Measurements from ENCODE around the gene CORO2B. TPM values are rescaled to one million over a fixed set of nuclear protein-coding genes. Genes with fewer than 3 reads are reported as not detected.

The CORO2B gene
- total and polyA plus RNA-seq, 2 of the 4 experiments (the other 2 are of a cell fraction) = 9.3 to 39.3 TPM

GRCh38 chr15:68617001-68617400 is 38.2 kb downstream of the CORO2B start:
- Histone ChIP-seq H3K9ac (ENCODE audit: low read depth, low read length) (no peak overlapping the region), H4K5ac (ENCODE audit: low read depth, low read length) (no peak overlapping the region), H3K9me3 (ENCODE audit: control insufficient read depth, insufficient read depth, low read length) (no peaks in the 10 kb centered on the region), H3K56ac (ENCODE audit: extremely low read depth, insufficient read depth, low read length) (no peak overlapping the region), H3K9me1 (ENCODE audit: insufficient read depth, low read length) (peaks cover 19% of the 10 kb centered on the region), H3K18ac (ENCODE audit: low read depth, low read length) (no peak overlapping the region), H3K4me3 (ENCODE audit: insufficient read depth, low read depth, low read length) (no peak overlapping the region), H2BK120ac (ENCODE audit: low read depth, low read length) (no peak overlapping the region), H2BK15ac (ENCODE audit: low read depth, low read length) (no peak overlapping the region), H2BK20ac (ENCODE audit: low read depth, low read length) (peak overlapping the region; percentile 35; the same call in 1 of the 2 replicates), H4K91ac (ENCODE audit: insufficient read depth, low read depth, low read length) (no peak overlapping the region), H4K8ac (ENCODE audit: low read depth in 2 of 2, low read length in 2 of 2) (no peak overlapping the region), H3K27ac (ENCODE audit: insufficient read depth, low read length) (no peak overlapping the region), H3K79me1 (ENCODE audit: low read depth in 1 of 2, low read length in 2 of 2) (peaks cover 20 to 78% of the 10 kb centered on the region in 2 experiments), H3K4ac (ENCODE audit: low read depth, low read length) (no peak overlapping the region), H2AK9ac (replicated peaks; ENCODE audit: low read depth, low read length, poor library complexity) (no peak overlapping the region), H3K14ac (replicated peaks; ENCODE audit: low read depth, low read length) (0 out of 2 replicates have a peak overlapping the region, but pooled peaks have one; percentile 5), H3K4me1 (ENCODE audit: control insufficient read depth, insufficient read depth, low read length) (peaks cover 29% of the 10 kb centered on the region), H3K27me3 (ENCODE audit: control insufficient read depth, insufficient read depth, low read length) (no peaks in the 10 kb centered on the region), H2AFZ (replicated peaks; ENCODE audit: low read length, poor library complexity) (no peak overlapping the region), H2AK5ac (ENCODE audit: low read depth, low read length) (peak overlapping the region; percentile 31; the same call in 1 of the 2 replicates), H2BK5ac (ENCODE audit: low read depth, low read length, poor library complexity, severe bottlenecking) (no peak overlapping the region), H3K23ac (ENCODE audit: low read depth, low read length) (no peak overlapping the region), H4K20me1 (ENCODE audit: insufficient read depth, low read length) (peaks cover 3% of the 10 kb centered on the region; the same call in 1 of the 2 replicates), H3K4me2 (ENCODE audit: low read depth, low read length) (no peak overlapping the region), H3K36me3 (ENCODE audit: control insufficient read depth, insufficient read depth, low read length) (no peaks in the 10 kb centered on the region)
- POLR2A ChIA-PET (ENCODE audit: unreplicated experiment) = no interaction called here
- 0% methylated on average over 1 of the region's 2 CpGs; no CpG with 5 or more reads in 1 of the 2 experiments for WGBS, 2 experiments (ENCODE audit: extremely low coverage in 2 of 2, insufficient read length in 1 of 2)
- CTCF ChIA-PET = no interaction called here
- intact Hi-C loops (cut with micrococcal nuclease) = no loop called here
- dilution Hi-C loops (cut with HindIII; ENCODE audit: low sequenced_read_pairs, unreplicated experiment) = no loop called here
- BruUV-seq (replicated peaks) = no TSS peak
- TF ChIP-seq BHLHE40 (IDR thresholded peaks at IDR 0.05; ENCODE audit: low read depth, low read length) = peak; percentile 58; the same call in 1 of the 2 replicates
- no peak for TF ChIP-seq FOS (IDR thresholded peaks at IDR 0.05; ENCODE audit: low read depth, low read length)
- no peak for ATAC-seq (ENCODE audit: low read depth)
- DNase-seq = peak; percentile 59
- in situ Hi-C loops (cut with MboI; ENCODE audit: low sequenced_read_pairs) = no loop called here
